IPS DF 6.9 (cell line): ENCODE results near the gene ARMH1.

Experiments used
- DNase-seq: peaks from one replicate; pipeline ENCODE4 v3.0.0-alpha.2; 2013; ENCODE audit warnings: low read depth, low spot score
- H3K27ac ChIP-seq: one replicate; pipeline ENCODE4 v1.5.1; 2013; ENCODE audit warnings: low read length, control low read depth
- H3K27me3 ChIP-seq: 2 replicates; pipeline ENCODE4 v1.6.1; 2013; ENCODE audit warnings: mild to moderate bottlenecking, low read length; ENCODE audit not compliant: control insufficient read depth, insufficient read depth
- H3K36me3 ChIP-seq: 2 replicates; pipeline ENCODE4 v1.6.1; 2013; ENCODE audit warnings: low read length; ENCODE audit not compliant: control insufficient read depth, insufficient read depth
- H3K4me1 ChIP-seq: 2 replicates; pipeline ENCODE4 v1.6.1; 2013; ENCODE audit warnings: low read length; ENCODE audit not compliant: control insufficient read depth, insufficient read depth
- H3K4me3 ChIP-seq: 2 replicates; pipeline ENCODE4 v1.5.1; 2013; ENCODE audit warnings: mild to moderate bottlenecking, low read length
- H3K9me3 ChIP-seq: 2 replicates; pipeline ENCODE4 v1.6.1; 2013; ENCODE audit warnings: low read length, inconsistent platforms; ENCODE audit not compliant: control insufficient read depth, insufficient read depth
- WGBS: extraction: QIAGEN DNeasy Blood & Tissue Kit; methylation state at CpG from one replicate; pipeline ENCODE4 v1.1.7; 2013; ENCODE audit warnings: mixed read lengths, missing lambda C conversion rate; ENCODE audit not compliant: insufficient read length, insufficient coverage; 5-methylcytosine and 5-hydroxymethylcytosine counted together

ARMH1 gene

DNA sequence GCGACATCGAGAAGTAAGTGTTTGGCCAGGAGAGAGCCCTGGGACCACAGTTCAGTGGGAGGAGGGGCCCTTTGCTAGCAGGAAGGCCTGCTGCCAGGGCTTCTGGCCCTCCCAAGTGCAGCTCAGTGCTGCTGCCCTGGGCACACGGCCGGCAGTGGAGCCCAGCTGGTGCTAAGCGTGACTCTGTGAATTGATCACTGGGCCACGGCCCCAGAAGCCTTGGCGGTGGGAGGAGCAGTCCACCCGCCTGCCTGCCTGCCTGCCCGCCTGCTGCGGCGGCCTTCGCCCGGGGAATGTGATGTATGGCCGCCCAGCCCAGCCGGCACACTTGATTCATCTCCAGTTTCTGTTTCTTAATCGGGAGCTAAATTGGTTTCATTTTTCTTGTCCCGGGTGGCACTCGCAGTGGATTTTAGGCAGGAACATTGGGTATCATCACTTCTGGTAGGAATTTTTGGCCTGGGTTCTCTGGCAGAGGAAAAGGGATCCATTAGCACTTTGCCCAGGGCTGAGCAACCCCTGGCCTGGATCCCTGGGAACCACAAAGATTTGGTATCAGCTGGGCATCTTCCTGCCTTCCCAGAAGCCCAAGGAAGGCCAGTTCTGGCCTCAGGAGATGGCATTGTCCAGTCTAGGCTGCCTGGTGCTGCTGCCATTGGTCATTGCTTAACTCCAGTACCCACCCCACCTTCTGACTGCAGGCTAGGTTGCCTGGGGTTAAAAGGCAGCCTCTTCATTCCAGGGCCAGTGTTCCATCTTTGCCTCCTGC lies 28.9 kb upstream of the ARMH1 start:
- Histone ChIP-seq H3K27ac (no peak overlapping the region), H3K4me3 (no peak overlapping the region), H3K9me3 (no peaks in the 10 kb centered on the region), H3K36me3 (peaks cover 38% of the 10 kb centered on the region), H3K27me3 (no peaks in the 10 kb centered on the region), H3K4me1 (no peaks in the 10 kb centered on the region; the same call in 1 of the 2 replicates)
- no CpG with 5 or more reads among the region's 18 CpGs for WGBS
- no peak for DNase-seq

DNA sequence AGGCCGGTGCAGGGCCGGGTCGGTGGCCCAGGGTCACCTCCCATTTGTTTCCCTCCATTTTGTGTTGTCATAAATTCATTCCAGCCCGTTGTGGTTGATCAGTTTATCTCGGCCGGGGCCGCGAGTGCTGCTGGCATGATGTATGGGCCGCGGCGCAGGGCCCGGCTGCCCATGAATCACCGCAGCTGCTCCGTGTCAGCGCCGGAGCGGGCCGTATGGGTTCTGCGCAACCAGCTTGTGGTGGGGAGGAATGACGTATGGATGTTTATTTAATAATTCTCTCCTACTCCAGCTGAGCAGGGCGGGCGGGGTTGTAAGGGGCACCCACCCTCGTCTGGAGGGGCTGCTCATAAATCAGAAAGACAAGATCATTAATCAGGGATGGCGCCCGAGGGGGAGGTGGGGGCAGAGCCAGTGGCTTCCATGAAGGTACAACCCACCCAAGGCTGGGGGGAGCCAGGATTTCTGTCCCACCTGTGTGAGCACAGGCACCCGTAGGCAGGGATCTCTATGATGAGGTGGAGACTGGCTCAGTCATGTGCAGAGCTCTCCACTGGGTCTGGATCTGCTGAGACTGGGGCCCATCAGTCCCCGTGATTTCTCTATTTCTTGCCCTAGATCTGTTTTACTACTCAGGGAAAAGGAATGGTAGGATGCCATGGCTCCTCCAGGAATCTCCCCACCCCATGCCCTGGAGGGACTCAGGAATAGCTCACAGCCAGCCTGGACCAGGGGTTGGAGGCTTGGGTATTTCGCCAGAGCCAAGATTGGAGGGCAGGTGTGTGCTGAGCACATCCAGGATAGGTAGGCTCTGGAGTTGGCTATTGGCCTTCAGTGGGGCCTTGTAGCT lies 28.0 kb upstream of the ARMH1 start:
- Histone ChIP-seq H3K36me3 (peaks cover 40% of the 10 kb centered on the region), H3K4me3 (no peak overlapping the region), H3K27ac (no peak overlapping the region), H3K9me3 (no peaks in the 10 kb centered on the region), H3K27me3 (no peaks in the 10 kb centered on the region), H3K4me1 (no peaks in the 10 kb centered on the region; the same call in 1 of the 2 replicates)
- no peak for DNase-seq
- no CpG with 5 or more reads among the region's 28 CpGs for WGBS

DNA sequence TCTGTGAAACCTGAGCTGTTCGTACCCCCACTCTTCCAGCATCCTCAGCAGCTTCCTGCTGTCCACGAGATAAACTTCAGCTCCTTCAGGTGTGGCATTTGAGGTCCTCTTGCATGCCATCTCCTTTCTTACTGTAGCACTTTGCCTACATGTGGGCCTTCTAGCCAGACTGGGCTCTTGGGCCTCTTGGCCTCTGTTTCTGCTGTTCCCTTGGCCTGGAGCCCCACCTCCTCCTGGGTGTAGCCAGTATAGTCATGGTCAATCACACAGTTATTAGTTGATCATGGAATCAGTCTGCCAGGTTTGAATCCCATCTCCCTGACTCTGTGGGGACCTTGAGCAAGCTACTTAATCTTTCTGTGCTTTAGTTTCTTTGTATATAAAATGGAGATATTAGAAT lies 26.6 kb upstream of the ARMH1 start:
- Histone ChIP-seq H3K36me3 (peaks cover 29% of the 10 kb centered on the region), H3K4me1 (no peaks in the 10 kb centered on the region; the same call in 1 of the 2 replicates), H3K4me3 (no peak overlapping the region), H3K27ac (no peak overlapping the region), H3K9me3 (no peaks in the 10 kb centered on the region), H3K27me3 (no peaks in the 10 kb centered on the region)
- no CpG with 5 or more reads among the region's 2 CpGs for WGBS
- no peak for DNase-seq

DNA sequence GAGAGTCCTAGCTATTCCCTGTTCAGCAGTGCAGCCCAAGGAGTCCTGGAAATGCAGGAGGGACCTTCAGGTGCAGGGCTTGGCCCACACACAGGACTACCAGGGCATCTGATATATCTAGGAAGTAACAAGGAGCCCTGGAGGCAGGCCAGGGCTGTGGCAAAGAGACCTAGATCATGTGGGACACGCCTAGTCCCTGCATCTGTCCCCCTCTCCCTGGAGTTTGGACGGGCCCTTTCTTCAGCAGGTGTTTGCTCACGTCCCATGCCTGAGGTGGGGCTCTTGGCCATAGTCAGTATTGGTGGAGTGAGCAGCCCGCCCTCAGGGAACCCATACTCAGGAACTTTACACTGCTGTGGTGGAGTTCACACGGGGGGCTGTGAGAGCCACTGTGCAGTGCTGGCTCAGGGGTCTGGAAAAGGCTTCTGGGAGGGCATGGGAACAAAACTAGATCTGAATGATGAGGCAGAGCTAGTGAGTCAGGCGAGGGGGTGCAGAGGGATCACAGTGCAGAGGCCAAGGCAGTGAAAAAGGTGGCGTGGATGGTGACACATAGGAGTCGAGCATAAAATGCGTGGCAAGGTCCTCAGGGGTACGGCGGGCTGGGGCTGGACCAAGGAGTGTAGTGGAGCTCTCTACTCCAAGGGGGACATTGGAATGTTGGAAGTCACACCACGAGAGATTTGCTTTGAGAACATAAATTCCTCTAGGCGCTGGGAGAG lies 25.8 kb upstream of the ARMH1 start:
- H3K4me3 ChIP-seq, result no peak overlapping the region
- no peaks in the 10 kb centered on the region; the same call in 1 of the 2 replicates for H3K4me1 ChIP-seq
- no peak for DNase-seq
- peaks cover 27% of the 10 kb centered on the region for H3K36me3 ChIP-seq
- H3K9me3 ChIP-seq, result no peaks in the 10 kb centered on the region
- no CpG with 5 or more reads among the region's 13 CpGs for WGBS
- H3K27me3 ChIP-seq, result no peaks in the 10 kb centered on the region
- H3K27ac ChIP-seq, result no peak overlapping the region

DNA sequence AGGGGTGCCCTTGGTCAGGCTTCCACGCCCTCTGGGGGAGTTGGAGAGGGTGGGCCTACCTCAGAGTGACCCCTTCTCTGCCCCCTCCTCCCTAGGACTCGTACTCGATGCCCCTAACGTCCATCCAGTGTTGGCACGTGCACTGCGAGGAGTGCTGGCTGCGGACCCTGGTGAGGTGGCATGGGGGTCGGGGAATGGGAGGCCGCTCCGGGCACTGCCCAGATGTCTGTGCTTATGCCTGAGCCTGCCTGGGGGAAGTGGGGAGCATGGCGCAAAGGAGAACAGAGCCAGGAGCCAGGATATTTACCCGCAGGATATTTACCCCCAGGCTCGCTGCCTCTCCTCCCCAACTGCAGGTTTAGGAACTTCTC lies 24.7 kb upstream of the ARMH1 start:
- Histone ChIP-seq H3K4me3 (no peak overlapping the region), H3K27ac (no peak overlapping the region), H3K27me3 (no peaks in the 10 kb centered on the region), H3K4me1 (no peaks in the 10 kb centered on the region; the same call in 1 of the 2 replicates), H3K36me3 (peaks cover 23% of the 10 kb centered on the region), H3K9me3 (no peaks in the 10 kb centered on the region)
- no peak for DNase-seq
- no CpG with 5 or more reads among the region's 13 CpGs for WGBS

DNA sequence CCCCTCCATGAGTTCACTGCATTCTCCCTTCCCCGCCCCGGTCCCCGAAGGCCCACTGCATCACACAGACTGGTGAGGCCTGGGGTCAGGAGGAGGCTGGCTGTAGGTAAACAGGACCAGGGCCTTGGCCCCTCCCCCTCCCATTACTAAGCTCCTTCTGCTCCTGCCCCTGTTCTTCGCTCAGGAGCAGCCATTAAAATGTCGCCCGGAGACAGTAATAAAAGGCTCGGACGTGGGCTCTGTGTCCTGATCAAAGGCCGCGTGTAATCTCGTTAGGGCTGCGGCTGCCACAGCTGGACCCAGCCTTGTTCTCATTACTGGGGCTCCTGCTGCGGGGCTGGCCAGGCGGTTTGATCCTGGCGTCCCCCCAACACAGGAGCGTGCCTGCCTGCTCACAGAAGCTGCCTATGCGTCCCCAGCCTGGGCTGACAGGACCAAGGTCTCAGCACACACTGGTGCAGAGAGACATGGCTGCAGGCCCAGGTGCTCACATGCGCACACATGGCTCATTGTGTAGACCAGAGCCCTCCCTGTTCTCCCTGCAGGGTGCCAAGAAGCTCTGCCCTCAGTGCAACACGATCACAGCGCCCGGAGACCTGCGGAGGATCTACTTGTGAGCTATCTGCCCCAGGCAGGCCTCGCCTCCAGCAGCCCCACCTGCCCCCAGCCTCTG lies 24.2 kb upstream of the ARMH1 start:
- Histone ChIP-seq H3K4me3 (no peak overlapping the region), H3K27ac (no peak overlapping the region), H3K9me3 (no peaks in the 10 kb centered on the region), H3K27me3 (no peaks in the 10 kb centered on the region), H3K4me1 (no peaks in the 10 kb centered on the region; the same call in 1 of the 2 replicates), H3K36me3 (peaks cover 18% of the 10 kb centered on the region)
- no peak for DNase-seq
- no CpG with 5 or more reads among the region's 23 CpGs for WGBS

DNA sequence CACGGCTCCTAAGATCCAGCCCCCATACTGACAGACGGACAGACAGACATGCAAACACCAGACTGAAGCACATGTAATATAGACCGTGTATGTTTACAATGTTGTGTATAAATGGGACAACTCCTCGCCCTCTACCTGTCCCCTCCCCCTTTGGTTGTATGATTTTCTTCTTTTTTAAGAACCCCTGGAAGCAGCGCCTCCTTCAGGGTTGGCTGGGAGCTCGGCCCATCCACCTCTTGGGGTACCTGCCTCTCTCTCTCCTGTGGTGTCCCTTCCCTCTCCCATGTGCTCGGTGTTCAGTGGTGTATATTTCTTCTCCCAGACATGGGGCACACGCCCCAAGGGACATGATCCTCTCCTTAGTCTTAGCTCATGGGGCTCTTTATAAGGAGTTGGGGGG lies 23.4 kb upstream of the ARMH1 start:
- Histone ChIP-seq H3K36me3 (peaks cover 15% of the 10 kb centered on the region), H3K27ac (no peak overlapping the region), H3K4me3 (no peak overlapping the region), H3K27me3 (no peaks in the 10 kb centered on the region), H3K4me1 (no peaks in the 10 kb centered on the region; the same call in 1 of the 2 replicates), H3K9me3 (no peaks in the 10 kb centered on the region)
- WGBS, result no CpG with 5 or more reads among the region's 8 CpGs
- DNase-seq, result no peak

DNA sequence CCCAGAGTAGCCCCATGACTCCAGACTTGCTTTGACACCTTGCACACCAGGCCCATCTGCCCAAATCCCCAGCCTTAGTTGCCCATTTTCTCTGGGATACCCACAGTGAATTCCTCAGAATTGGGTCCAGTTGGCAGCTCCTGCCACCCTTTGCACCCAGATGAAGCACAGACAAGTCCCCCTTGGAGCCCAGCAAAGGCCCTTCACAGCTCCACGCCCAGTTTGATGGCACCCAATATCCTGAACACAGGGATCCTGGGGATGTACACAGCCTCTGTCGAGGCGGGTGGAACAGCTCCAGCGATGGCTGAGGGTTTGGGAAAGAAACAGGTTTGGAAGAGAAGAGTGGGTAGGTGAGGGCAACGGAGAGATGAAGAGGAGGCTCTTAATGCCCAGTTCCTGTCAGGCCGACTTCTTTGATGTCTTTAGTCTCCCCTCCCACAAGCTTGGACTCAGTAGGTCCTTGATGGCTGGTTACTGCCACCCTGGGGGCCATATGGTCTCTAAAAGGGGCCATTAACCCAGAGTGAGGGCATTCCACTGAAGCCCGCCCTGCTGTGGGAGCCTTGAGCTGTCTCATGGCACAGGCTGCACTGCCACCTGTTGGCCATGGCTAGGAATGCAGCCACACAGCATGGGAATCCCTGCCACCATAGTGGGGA lies 21.9 kb upstream of the ARMH1 start:
- peak; percentile 85 for DNase-seq
- Histone ChIP-seq H3K4me3 (no peak overlapping the region), H3K36me3 (peaks cover 13% of the 10 kb centered on the region)

DNA sequence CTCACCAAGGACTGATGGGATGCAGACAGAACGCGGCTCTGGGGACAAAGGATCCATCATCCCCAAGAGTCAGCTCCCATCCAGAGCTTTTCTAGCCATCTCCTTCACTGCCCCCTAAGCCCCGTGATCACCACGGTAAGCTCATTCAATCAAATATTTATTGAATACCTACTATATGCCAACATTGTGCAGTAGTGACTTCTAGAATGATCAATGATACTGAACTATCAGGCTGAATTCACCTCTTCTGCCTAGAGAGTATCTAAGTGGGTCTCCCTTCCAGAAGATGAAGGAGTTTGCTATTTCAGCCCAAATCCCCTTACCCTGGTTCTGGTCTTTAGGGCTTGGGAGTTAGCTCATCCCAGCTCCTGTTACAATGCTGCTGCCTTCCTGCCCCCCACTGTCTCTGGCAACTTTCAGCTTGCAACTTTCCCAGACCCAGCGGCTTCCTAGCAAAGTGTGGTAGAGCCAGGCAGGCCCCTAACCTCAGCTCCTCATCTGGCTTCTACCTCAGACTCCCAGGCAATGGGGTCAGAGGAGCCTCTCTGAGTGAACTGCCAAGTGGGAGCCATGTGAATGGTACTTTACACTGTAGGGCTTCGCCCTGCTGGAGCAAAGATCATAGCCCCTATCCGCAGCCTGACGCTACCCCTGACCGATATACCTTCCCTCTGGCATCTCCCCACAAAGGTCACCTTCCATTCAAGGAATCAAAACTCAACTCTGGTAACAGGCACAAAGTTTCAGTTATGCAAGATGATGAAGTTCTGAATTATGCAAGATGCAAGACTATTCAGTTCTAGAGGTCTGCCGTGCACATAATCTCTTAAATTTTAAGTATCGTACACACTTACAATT lies 21.2 kb upstream of the ARMH1 start:
- no CpG with 5 or more reads among the region's 11 CpGs for WGBS
- no peak overlapping the region for H3K4me3 ChIP-seq
- peaks cover 10% of the 10 kb centered on the region for H3K36me3 ChIP-seq
- H3K27me3 ChIP-seq, result no peaks in the 10 kb centered on the region
- no peak for DNase-seq
- no peaks in the 10 kb centered on the region; the same call in 1 of the 2 replicates for H3K4me1 ChIP-seq
- H3K9me3 ChIP-seq, result no peaks in the 10 kb centered on the region
- no peak overlapping the region for H3K27ac ChIP-seq

More for the DNA sequence above, 21.9 kb upstream of the ARMH1 start:
- Histone ChIP-seq H3K4me1 (no peaks in the 10 kb centered on the region; the same call in 1 of the 2 replicates), H3K9me3 (no peaks in the 10 kb centered on the region), H3K27me3 (no peaks in the 10 kb centered on the region), H3K27ac (no peak overlapping the region)
- WGBS, result no CpG with 5 or more reads among the region's 7 CpGs
